B cell (primary cell): ENCODE measurements around the gene SPOCK1. TPM values are rescaled to one million over a fixed set of nuclear protein-coding genes. Genes with fewer than 3 reads are reported as not detected.

ENCODE experiments used
- ATAC-seq: fragments of 200-7000 bp; cut with Tn5 transposase; one replicate; pipeline ENCODE4 v1.10.0; 2021; ENCODE audit warnings: low read depth, mild to moderate bottlenecking, moderate number of reproducible peaks, moderate library complexity
- CTCF ChIA-PET: fragments of 350-600 bp; sonication (Branson Sonifier 250); formaldehyde crosslinking; loops from one replicate; lab custom pipeline; 2021; ENCODE audit warnings: antibody characterized with exemption, inconsistent platforms; lab: Charles Lee
- POLR2A ChIA-PET: fragments of 350-600 bp; sonication (Branson Sonifier 250); formaldehyde crosslinking; loops from one replicate; lab custom pipeline; 2021; ENCODE audit warnings: antibody characterized with exemption; lab: Charles Lee
- DNase-seq: peaks from one replicate; pipeline ENCODE4 v3.0.0; 2013
- H2AFZ ChIP-seq: 2 replicates; pipeline ENCODE4 v1.6.1; 2012; ENCODE audit warnings: mild to moderate bottlenecking, low read depth, low read length; ENCODE audit not compliant: insufficient read depth, poor library complexity, severe bottlenecking
- H3K27ac ChIP-seq, 2 donors: 1 replicate in 1 of 2; 2 replicates in 1 of 2; pipeline ENCODE4 v1.5.1; 2012 to 2013; ENCODE audit warnings: low read length in 2 of 2, mild to moderate bottlenecking in 2 of 2, moderate library complexity in 1 of 2
- H3K27me3 ChIP-seq, 4 experiments: fragments of 200-600 bp in 1 of 4; sonication (generic) in 1 of 4; replicated peaks in 1 of 4; 1 replicate in 2 of 4; 2 replicates in 2 of 4; pipeline versions ENCODE4 v1.6.1 to v1.7.0; 2013 to 2016; ENCODE audit warnings: low read length in 3 of 4, mild to moderate bottlenecking in 2 of 4, mixed read lengths in 1 of 4, moderate library complexity in 1 of 4; ENCODE audit not compliant: insufficient read depth in 4 of 4, control insufficient read depth in 3 of 4; ENCODE audit errors: control extremely low read depth in 1 of 4
- H3K36me3 ChIP-seq, 2 experiments: replicated peaks in 1 of 2; 1 replicate in 1 of 2; 2 replicates in 1 of 2; pipeline versions ENCODE4 v1.6.1 to v1.7.1; 2013; ENCODE audit warnings: low read length in 1 of 2; ENCODE audit not compliant: insufficient read depth in 2 of 2, control insufficient read depth in 1 of 2; ENCODE audit errors: control extremely low read depth in 1 of 2, extremely low read depth in 1 of 2
- H3K4me1 ChIP-seq, 2 donors: fragments of 200-600 bp in 1 of 2; sonication (generic) in 1 of 2; 1 replicate in 1 of 2; 2 replicates in 1 of 2; pipeline versions ENCODE4 v1.5.1 to v1.6.1; 2013 to 2017; ENCODE audit warnings: low read length in 2 of 2; ENCODE audit not compliant: control insufficient read depth in 2 of 2, insufficient read depth in 2 of 2
- H3K4me2 ChIP-seq: replicated peaks from 2 replicates; pipeline ENCODE3; 2012; ENCODE audit warnings: mild to moderate bottlenecking, low read depth, low read length; ENCODE audit not compliant: poor library complexity, severe bottlenecking
- H3K4me3 ChIP-seq, 5 experiments: fragments of 200-600 bp in 1 of 5; sonication (generic) in 1 of 5; 1 replicate in 3 of 5; 2 replicates in 2 of 5; pipeline versions ENCODE4 v1.5.1 to v1.7.0; 2011 to 2016; ENCODE audit warnings: low read length in 4 of 5, mild to moderate bottlenecking in 4 of 5, low read depth in 2 of 5, control low read depth in 1 of 5, moderate library complexity in 1 of 5; ENCODE audit not compliant: insufficient read depth in 1 of 5; ENCODE audit errors: control extremely low read depth in 1 of 5, extremely low read depth in 1 of 5
- H3K79me2 ChIP-seq: fragments of 200-600 bp; sonication (generic); one replicate; pipeline ENCODE4 v1.6.0; 2016; ENCODE audit warnings: low read length; ENCODE audit not compliant: control insufficient read depth, insufficient read depth
- H3K9ac ChIP-seq: fragments of 200-600 bp; sonication (generic); 2 replicates; pipeline ENCODE4 v1.6.1; 2017; ENCODE audit warnings: mild to moderate bottlenecking, low read length, moderate library complexity
- H3K9me3 ChIP-seq, 3 donors: one replicate each; pipeline versions ENCODE4 v1.6.1 to v1.7.1; 2013; ENCODE audit warnings: low read length in 2 of 3; ENCODE audit not compliant: control insufficient read depth in 2 of 3, insufficient read depth in 1 of 3; ENCODE audit errors: control extremely low read depth in 1 of 3
- H4K20me1 ChIP-seq: 2 replicates; pipeline ENCODE4 v1.6.0; 2012; ENCODE audit warnings: mild to moderate bottlenecking, low read length; ENCODE audit not compliant: insufficient read depth, control insufficient read depth, poor library complexity, severe bottlenecking
- H3K27ac Mint-ChIP-seq: one replicate; pipeline ENCODE4 v1.8.0; 2021; ENCODE audit warnings: mixed read lengths
- H3K27me3 Mint-ChIP-seq: one replicate; pipeline ENCODE4 v1.8.0; 2021; ENCODE audit warnings: mixed read lengths
- H3K4me1 Mint-ChIP-seq: one replicate; pipeline ENCODE4 v1.8.0; 2021; ENCODE audit warnings: mixed read lengths
- H3K4me3 Mint-ChIP-seq: one replicate; pipeline ENCODE4 v1.8.0; 2021; ENCODE audit warnings: mixed read lengths
- H3K9me3 Mint-ChIP-seq: one replicate; pipeline ENCODE4 v1.8.0; 2022; ENCODE audit warnings: mixed read lengths; ENCODE audit not compliant: insufficient read depth
- EZH2 ChIP-seq: IDR thresholded peaks from 2 replicates; pipeline ENCODE4 v1.6.1; 2012; ENCODE audit warnings: borderline replicate concordance, low read depth, mild to moderate bottlenecking, moderate library complexity, low read length; ENCODE audit not compliant: insufficient read depth, poor library complexity, severe bottlenecking
- WGBS: methylation state at CpG from one replicate; pipeline ENCODE4 v1.1.5; 2013; ENCODE audit warnings: missing lambda C conversion rate; ENCODE audit not compliant: insufficient coverage; 5-methylcytosine and 5-hydroxymethylcytosine counted together
- intact Hi-C: fragments of 100-400 bp; cut with micrococcal nuclease; formaldehyde crosslinking; loops from one replicate; pipeline ENCODE4 v1.10.0; 2022
- polyA plus RNA-seq: library from polyadenylated mRNA; depleted of rRNA; stranded (reverse); fragments of >200 nt; gene quantifications from 2 replicates; pipeline ENCODE4 v1.2.3, GENCODE V29; 2012
- total RNA-seq, 2 donors: library from RNA; stranded (reverse); fragments of 120-200 nt in 1 of 2; gene quantifications; 1 replicate in 1 of 2; 2 replicates in 1 of 2; pipeline versions ENCODE4 v1.2.3 to v1.2.4, GENCODE V29; 2013 to 2022
- TF ChIP-seq, protein P1 (sequence below): fragments of 200-600 bp; IDR thresholded peaks from one replicate; pipeline ENCODE4 v1.8.0; 2022; ENCODE audit warnings: antibody characterized with exemption, mild to moderate bottlenecking

Gene SPOCK1
- total and polyA plus RNA-seq, 2 donors (not counting 1 experiment from before 2014, with no cell fraction given), result not detected

DNA sequence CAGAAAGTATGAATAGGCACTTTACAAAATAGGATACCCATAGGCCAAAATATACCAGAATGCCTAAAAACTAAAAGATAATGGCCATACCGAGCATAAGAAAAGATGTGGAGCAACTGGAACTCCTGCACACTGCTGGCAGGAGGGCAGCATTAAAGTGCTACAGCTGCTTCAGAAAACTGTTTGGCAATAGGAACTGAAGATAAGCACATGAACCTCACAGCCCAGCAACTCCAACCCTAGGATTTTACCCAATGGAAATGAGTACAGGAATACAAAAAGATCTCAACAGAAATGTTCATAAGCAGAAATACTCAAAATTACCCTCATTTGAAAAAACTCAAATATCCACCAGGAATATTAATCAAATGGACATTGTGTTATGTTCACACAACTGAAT lies 209.3 kb downstream of the SPOCK1 start:
- POLR2A ChIA-PET, result no interaction called here
- no peaks in the 10 kb centered on the region for H3K36me3 ChIP-seq
- H4K20me1 ChIP-seq, result no peaks in the 10 kb centered on the region
- no peaks in the 10 kb centered on the region for H3K9me3 Mint-ChIP-seq
- H3K27me3 ChIP-seq, result no peaks in the 10 kb centered on the region
- peaks cover 14% of the 10 kb centered on the region for H3K27me3 Mint-ChIP-seq
- ATAC-seq (no peak), DNase-seq (no peak)
- WGBS, result 100% methylated on average over 1 of the region's 1 CpG
- H3K27ac ChIP-seq, result no peak overlapping the region
- intact Hi-C loops, result no loop called here
- no peaks in the 10 kb centered on the region for H3K79me2 ChIP-seq
- H3K4me1 ChIP-seq, result no peaks in the 10 kb centered on the region
- H3K9ac ChIP-seq, result no peak overlapping the region
- no peak overlapping the region for H3K4me2 ChIP-seq
- no peak overlapping the region for H3K4me3 ChIP-seq
- TF ChIP-seq EZH2, result no peak
- TF ChIP-seq, protein P1, sequence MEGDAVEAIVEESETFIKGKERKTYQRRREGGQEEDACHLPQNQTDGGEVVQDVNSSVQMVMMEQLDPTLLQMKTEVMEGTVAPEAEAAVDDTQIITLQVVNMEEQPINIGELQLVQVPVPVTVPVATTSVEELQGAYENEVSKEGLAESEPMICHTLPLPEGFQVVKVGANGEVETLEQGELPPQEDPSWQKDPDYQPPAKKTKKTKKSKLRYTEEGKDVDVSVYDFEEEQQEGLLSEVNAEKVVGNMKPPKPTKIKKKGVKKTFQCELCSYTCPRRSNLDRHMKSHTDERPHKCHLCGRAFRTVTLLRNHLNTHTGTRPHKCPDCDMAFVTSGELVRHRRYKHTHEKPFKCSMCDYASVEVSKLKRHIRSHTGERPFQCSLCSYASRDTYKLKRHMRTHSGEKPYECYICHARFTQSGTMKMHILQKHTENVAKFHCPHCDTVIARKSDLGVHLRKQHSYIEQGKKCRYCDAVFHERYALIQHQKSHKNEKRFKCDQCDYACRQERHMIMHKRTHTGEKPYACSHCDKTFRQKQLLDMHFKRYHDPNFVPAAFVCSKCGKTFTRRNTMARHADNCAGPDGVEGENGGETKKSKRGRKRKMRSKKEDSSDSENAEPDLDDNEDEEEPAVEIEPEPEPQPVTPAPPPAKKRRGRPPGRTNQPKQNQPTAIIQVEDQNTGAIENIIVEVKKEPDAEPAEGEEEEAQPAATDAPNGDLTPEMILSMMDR, result no peak
- H2AFZ ChIP-seq, result no peak overlapping the region
- no peak overlapping the region for H3K27ac Mint-ChIP-seq
- CTCF ChIA-PET, result no interaction called here
- H3K4me1 Mint-ChIP-seq, result no peaks in the 10 kb centered on the region
- no peaks in the 10 kb centered on the region for H3K9me3 ChIP-seq
- H3K4me3 Mint-ChIP-seq, result no peak overlapping the region

DNA sequence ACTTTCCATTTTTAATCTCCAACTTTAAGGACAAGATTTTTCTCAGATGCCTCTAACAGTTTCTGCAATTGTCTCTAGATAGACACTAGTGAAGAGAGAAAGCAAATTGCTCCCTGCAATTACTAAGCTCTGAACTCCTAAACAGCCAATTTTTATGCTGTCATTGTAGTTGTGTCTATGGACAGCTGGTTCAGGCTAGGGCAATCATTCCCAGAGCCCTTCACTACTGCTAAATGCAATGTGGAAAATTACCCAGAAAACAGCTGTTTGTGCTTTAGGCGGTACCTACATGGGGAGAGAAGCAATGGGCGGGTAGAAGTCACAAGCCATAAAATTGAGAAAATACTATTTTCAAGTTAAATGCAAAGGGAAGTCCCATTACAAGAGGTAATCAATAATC lies 211.6 kb downstream of the SPOCK1 start:
- no peak overlapping the region for H3K27ac ChIP-seq
- intact Hi-C loops, result no loop called here
- no peak overlapping the region for H3K4me3 ChIP-seq
- ChIA-PET CTCF (no interaction called here), POLR2A (no interaction called here)
- Mint-ChIP-seq H3K4me1 (no peaks in the 10 kb centered on the region), H3K4me3 (no peak overlapping the region), H3K9me3 (no peaks in the 10 kb centered on the region), H3K27ac (no peak overlapping the region), H3K27me3 (peaks cover 18% of the 10 kb centered on the region)
- H2AFZ ChIP-seq, result no peak overlapping the region
- H4K20me1 ChIP-seq, result no peaks in the 10 kb centered on the region
- no peak for TF ChIP-seq EZH2
- TF ChIP-seq, protein P1, result no peak
- ATAC-seq (no peak), DNase-seq (no peak)
- no peaks in the 10 kb centered on the region for H3K79me2 ChIP-seq
- H3K9me3 ChIP-seq, result no peaks in the 10 kb centered on the region
- no peaks in the 10 kb centered on the region for H3K4me1 ChIP-seq
- no CpG with 5 or more reads among the region's 2 CpGs for WGBS
- no peak overlapping the region for H3K9ac ChIP-seq
- H3K4me2 ChIP-seq, result no peak overlapping the region
- H3K27me3 ChIP-seq, result no peaks in the 10 kb centered on the region
- H3K36me3 ChIP-seq, result no peaks in the 10 kb centered on the region
